Subcutaneous adipose tissue (tissue), 4 donors: Measurements from ENCODE around the gene UBE2I. TPM values are rescaled to one million over a fixed set of nuclear protein-coding genes. Genes with fewer than 3 reads are reported as not detected.

Source experiments
- total RNA-seq, 4 donors: library from RNA; depleted of rRNA; stranded (reverse); fragments of >200 nt; gene quantifications; one replicate each; pipeline ENCODE4 v1.1.0, GENCODE V29; 2016
- TF ChIP-seq, protein P1 (sequence below): fragments of 450-650 bp; IDR thresholded peaks from one replicate; pipeline ENCODE4 v1.5.1; 2016; ENCODE audit warnings: low read depth, mild to moderate bottlenecking, control low read depth, antibody characterized with exemption, moderate library complexity

UBE2I gene
- total RNA-seq, 4 donors from 2014 or later, result 41.1 to 102 (median 55.9) TPM

DNA sequence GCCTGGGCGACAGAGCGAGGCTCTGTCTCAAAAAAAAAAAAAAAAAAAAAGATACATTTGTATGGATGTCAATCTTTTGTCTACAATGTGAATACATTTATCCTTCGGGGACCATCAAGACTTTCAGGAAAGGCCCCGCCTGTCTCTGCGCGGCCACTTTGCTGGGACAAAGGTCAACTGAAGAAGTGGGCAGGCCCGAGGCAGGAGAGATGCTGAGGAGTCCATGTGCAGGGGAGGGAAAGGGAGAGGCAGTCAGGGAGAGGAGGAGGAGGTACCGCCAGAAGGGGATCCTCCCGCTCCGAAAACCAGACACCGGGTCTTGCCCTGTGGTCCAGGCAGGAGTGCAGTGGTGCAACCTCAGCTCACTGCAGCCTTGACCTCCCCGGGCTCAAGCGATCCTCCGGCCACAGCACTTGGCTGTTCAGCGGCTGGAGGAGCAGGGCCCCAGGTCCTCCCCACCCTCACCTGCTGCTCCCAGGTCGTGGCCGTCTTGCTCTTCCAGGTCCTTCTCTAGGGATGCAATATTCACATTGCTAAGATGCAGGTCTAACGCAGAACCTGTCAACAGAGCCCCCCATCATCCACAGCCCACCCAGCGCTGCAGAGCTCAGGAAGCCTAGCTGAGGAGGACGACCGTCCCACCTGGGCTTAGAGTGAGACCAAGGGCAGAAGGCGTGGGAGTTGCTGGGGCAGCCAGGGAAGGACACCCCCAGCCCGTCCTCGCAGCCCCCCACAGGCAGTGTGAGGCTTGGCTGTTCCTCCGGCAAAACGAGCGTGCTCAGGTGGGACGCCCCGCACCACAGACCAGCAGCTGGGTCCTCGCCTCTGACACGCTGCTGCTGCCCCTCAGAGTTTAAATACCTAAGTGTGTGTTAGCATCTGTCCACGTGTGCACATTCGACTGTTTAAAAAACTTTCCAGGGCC is 61.9 kb downstream of the UBE2I start:
- TF ChIP-seq, protein P1, sequence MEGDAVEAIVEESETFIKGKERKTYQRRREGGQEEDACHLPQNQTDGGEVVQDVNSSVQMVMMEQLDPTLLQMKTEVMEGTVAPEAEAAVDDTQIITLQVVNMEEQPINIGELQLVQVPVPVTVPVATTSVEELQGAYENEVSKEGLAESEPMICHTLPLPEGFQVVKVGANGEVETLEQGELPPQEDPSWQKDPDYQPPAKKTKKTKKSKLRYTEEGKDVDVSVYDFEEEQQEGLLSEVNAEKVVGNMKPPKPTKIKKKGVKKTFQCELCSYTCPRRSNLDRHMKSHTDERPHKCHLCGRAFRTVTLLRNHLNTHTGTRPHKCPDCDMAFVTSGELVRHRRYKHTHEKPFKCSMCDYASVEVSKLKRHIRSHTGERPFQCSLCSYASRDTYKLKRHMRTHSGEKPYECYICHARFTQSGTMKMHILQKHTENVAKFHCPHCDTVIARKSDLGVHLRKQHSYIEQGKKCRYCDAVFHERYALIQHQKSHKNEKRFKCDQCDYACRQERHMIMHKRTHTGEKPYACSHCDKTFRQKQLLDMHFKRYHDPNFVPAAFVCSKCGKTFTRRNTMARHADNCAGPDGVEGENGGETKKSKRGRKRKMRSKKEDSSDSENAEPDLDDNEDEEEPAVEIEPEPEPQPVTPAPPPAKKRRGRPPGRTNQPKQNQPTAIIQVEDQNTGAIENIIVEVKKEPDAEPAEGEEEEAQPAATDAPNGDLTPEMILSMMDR, result no peak

DNA sequence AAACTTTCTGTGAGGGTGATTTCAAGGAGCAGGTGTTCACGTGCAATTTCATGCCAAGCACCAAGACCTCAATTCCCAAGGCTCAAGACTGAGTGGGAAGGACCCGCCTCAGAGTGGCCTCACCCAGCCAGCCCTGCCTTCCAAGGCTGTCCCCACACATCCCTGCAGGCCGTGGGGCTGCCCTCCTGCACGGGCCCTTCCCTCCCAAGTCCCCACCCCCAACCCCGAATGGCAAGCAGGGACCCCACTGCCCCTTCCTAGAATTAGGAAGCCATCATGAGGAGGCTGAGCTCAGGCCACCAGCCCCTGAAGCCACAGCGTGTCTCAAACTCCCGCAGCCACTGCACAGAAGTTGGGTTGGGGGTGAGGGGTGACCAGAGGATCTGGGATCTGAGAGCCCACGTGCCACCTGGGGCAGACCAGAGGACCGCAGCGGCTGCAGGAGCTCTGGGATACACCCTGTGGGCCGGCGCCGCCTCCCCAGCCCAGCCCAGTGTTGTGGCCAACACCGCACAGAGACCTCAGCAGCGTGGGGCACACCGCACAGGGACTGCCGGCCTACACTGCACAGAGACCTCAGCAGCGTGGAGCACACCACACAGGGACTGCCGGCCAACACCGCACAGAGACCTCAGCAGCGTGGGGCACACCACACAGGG is 63.0 kb downstream of the UBE2I start:
- TF ChIP-seq, protein P1, result no peak

DNA sequence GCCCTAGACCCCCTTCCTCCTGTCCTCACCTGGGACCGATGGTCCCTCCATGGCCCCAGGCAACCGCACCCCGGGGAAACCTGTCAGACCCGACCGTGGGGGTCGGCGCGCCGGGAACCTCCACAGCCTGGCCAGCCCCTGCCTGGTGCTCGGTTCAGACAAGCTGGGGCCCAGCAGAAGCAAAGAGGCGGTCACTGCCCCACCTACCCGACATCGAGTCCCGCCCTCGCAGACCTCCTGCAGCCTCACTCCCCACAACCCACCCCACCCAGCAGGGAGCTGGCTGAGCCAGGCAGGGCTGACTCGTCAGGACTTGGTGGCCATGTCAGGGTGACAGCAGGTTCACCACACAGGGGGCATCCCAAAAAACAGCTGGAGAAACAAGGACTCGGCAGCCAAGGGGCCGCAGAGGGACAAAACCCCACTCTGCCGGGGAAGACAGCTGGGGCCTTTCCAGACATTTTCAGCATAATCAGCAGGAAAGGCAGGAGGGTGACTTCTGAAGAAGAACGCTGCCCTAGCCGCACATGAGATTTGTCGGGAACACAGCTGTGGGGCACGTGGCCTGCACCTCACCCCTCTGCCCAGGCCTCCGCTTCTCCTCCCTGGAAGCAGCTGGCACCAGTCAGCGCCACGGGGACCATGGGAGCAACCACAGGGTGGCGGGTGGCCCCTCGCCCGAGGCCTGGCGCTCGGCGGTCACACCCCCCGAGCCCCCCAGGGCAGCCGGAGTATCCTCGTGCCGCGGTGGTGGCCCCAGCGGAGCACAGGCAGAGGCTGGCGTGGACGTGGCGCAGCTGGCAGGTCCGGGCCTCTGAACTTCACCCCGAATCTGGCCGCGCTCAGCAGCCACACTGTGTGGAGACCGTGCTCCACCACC is 65.2 kb downstream of the UBE2I start:
- TF ChIP-seq, protein P1, result no peak

DNA sequence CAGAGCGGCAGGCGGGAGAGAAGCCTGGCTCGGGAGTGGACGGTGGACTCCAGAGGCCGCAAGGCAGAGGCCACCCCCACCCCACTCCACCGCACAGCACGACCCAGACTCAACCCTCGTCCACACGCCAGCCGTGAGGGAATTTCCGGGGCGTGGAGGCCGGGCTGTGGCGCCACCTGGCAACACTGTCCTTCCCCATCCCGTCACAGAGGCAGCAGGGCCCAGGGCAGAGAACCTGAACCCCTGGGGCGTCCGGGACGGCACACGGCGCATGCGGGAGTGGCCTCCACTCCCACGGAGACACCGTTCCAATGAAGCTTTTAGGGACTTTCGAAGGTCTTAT is 65.8 kb downstream of the UBE2I start:
- TF ChIP-seq, protein P1, result no peak

DNA sequence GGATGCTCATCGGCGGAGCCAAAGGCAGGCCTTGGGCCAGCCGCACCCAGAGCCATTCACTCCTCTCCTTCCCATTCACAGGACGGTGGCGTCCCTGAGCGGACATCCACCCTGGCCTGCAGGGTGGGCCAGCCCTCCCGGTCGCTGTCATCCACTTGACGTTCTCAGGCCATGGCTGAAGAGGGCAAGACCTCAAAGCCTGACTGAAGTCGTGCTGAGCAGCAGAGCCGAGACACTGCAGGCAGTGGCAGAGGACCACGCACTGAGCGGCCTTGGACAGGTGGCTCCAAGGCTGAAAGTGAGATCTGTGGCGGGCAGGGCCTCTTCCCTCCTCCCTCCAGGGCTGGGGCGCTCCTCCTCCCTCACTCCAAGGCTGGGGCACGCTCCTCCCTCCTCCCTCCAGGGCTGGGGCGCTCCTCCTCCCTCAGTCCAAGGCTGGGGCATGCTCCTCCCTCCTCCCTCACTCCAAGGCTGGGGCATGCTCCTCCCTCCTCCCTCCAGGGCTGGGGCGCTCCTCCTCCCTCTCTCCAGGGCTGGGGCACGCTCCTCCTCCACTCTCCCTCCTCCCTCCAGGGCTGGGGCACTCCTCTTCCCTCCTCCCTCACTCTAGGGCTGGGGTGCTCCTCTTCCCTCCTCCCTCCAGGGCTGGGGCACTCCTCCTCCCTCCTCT is 66.4 kb downstream of the UBE2I start:
- TF ChIP-seq, protein P1, result no peak

Other genes with a start within 250 kb of the UBE2I start
- not detected for gene SSTR5, start 236.9 kb upstream of the UBE2I start, total RNA-seq
- not detected for gene C1QTNF8, start 213.4 kb upstream of the UBE2I start, total RNA-seq
- 10 to 100 TPM in 1 of 4 donors, 1 to 10 TPM in 2, under 1 TPM in 1; 0.51 to 13.9 (median 3.1) TPM for gene CACNA1H, start 156.5 kb upstream of the UBE2I start, total RNA-seq
- 1 to 10 TPM in 1 of 4 donors, not detected in 3; 2.4 TPM for gene TPSG1, start 84.4 kb upstream of the UBE2I start, total RNA-seq
- gene TPSB2, start 79.5 kb upstream of the UBE2I start, total RNA-seq, result 100 to 1,000 TPM in 1 of 4 donors, 10 to 100 TPM in 3; 32.8 to 163 (median 51.4) TPM
- 100 to 1,000 TPM in 1 of 4 donors, 10 to 100 TPM in 3; 31.8 to 116 (median 69.8) TPM for gene TPSAB1, start 68.9 kb upstream of the UBE2I start, total RNA-seq
- gene TPSD1, start 53.6 kb upstream of the UBE2I start, total RNA-seq, result 10 to 100 TPM in 2 of 4 donors, 1 to 10 TPM in 1, not detected in 1; 6.6 to 14.3 (median 12.8) TPM
- gene BAIAP3, start 24.0 kb downstream of the UBE2I start, total RNA-seq, result 1 to 10 TPM in 3 of 4 donors, under 1 TPM in 1; 0.98 to 8.5 (median 2.5) TPM
- 100 to 1,000 TPM in 1 of 4 donors, 10 to 100 TPM in 3; 41.6 to 147 (median 65.0) TPM for gene TSR3, start 42.2 kb downstream of the UBE2I start, total RNA-seq
- 10 to 100 TPM; 38.8 to 78.4 (median 66.5) TPM for gene GNPTG, start 42.3 kb downstream of the UBE2I start, total RNA-seq
- 10 to 100 TPM; 14.3 to 49.2 (median 25.9) TPM for gene UNKL, start 105.1 kb downstream of the UBE2I start, total RNA-seq
- gene UQCC4, start 111.1 kb downstream of the UBE2I start, total RNA-seq, result 10 to 100 TPM in 2 of 4 donors, 1 to 10 TPM in 2; 3.4 to 16.4 (median 6.9) TPM
- gene PERCC1, start 121.4 kb downstream of the UBE2I start, total RNA-seq, result not detected
- gene CCDC154, start 134.9 kb downstream of the UBE2I start, total RNA-seq, result under 1 TPM in 2 of 4 donors, not detected in 2; 0.22 to 0.38 TPM
- 10 to 100 TPM; 44.9 to 73.3 (median 56.6) TPM for gene CLCN7, start 165.4 kb downstream of the UBE2I start, total RNA-seq
- not detected for gene PTX4, start 179.3 kb downstream of the UBE2I start, total RNA-seq
- gene TELO2, start 183.7 kb downstream of the UBE2I start, total RNA-seq, result 10 to 100 TPM in 2 of 4 donors, 1 to 10 TPM in 2; 7.5 to 42.4 (median 10.2) TPM
- gene TMEM204, start 224.0 kb downstream of the UBE2I start, total RNA-seq, result 10 to 100 TPM; 14.1 to 87.6 (median 24.6) TPM